WTC11 (cell line): ENCODE results near the gene MDFIC2. TPM values are rescaled to one million over a fixed set of nuclear protein-coding genes. Genes with fewer than 3 reads are reported as not detected.
"Not testable (repeated sequence)": the region's sequence is repeated elsewhere in the genome, so short reads cannot be mapped to it uniquely, and the experiment has no call there.

Experiments used
- ATAC-seq: fragments of 200-7000 bp; cut with Tn5 transposase; 2 replicates; pipeline ENCODE4 v1.10.0; 2021; ENCODE audit warnings: mild to moderate bottlenecking, moderate library complexity
- CTCF ChIA-PET: fragments of 300-600 bp; sonication (Branson Sonifier 250); formaldehyde crosslinking; loops from one replicate; lab custom pipeline; 2021; ENCODE audit warnings: antibody characterized with exemption; lab: Charles Lee
- POLR2A ChIA-PET: fragments of 350-600 bp; sonication (Branson Sonifier 250); formaldehyde crosslinking; loops from one replicate; lab custom pipeline; 2021; ENCODE audit warnings: antibody characterized with exemption; lab: Charles Lee
- DNase-seq: peaks from one replicate; pipeline ENCODE4 v3.0.0; 2021; ENCODE audit warnings: low spot score
- H3K27ac Mint-ChIP-seq: 2 replicates; pipeline ENCODE4 v1.8.0; 2021; ENCODE audit warnings: mixed read lengths
- H3K27me3 Mint-ChIP-seq: 2 replicates; pipeline ENCODE4 v1.8.0; 2021; ENCODE audit warnings: low read depth, mild to moderate bottlenecking, moderate library complexity, mixed read lengths
- H3K36me3 Mint-ChIP-seq: 2 replicates; pipeline ENCODE4 v1.8.0; 2021; ENCODE audit warnings: mixed read lengths
- H3K4me1 Mint-ChIP-seq: 2 replicates; pipeline ENCODE4 v1.8.0; 2022; ENCODE audit warnings: mixed read lengths
- H3K4me3 Mint-ChIP-seq: 2 replicates; pipeline ENCODE4 v1.8.0; 2021; ENCODE audit warnings: mild to moderate bottlenecking, moderate library complexity, mixed read lengths
- H3K9me3 Mint-ChIP-seq: 2 replicates; pipeline ENCODE4 v1.8.0; 2021; ENCODE audit warnings: mixed read lengths
- AR ChIP-seq: fragments of 250-450 bp; sonication (Bioruptor Pico); IDR thresholded peaks from 2 replicates; pipeline ENCODE4 v1.9.0; 2021; ENCODE audit warnings: mild to moderate bottlenecking
- ARID4B ChIP-seq: sonication (generic); formaldehyde crosslinking; IDR thresholded peaks from 2 replicates; pipeline ENCODE4 v1.8.0; 2023; ENCODE audit warnings: missing genetic modification reagents, mild to moderate bottlenecking, borderline replicate concordance
- ATF1 ChIP-seq: sonication (generic); formaldehyde crosslinking; IDR thresholded peaks from 2 replicates; pipeline ENCODE4 v1.8.1; 2023; ENCODE audit warnings: mild to moderate bottlenecking, moderate library complexity, missing genetic modification reagents
- CBFB ChIP-seq: sonication (generic); formaldehyde crosslinking; IDR thresholded peaks from 2 replicates; pipeline ENCODE4 v1.8.1; 2022; ENCODE audit warnings: mild to moderate bottlenecking, low read depth, missing genetic modification reagents
- CREM ChIP-seq: sonication (generic); formaldehyde crosslinking; IDR thresholded peaks from 2 replicates; pipeline ENCODE4 v1.8.1; 2022; ENCODE audit warnings: mild to moderate bottlenecking, missing genetic modification reagents, moderate library complexity
- EMX1 ChIP-seq: fragments of 250-450 bp; sonication (Bioruptor Pico); IDR thresholded peaks from 2 replicates; pipeline ENCODE4 v1.8.0; 2021; ENCODE audit warnings: mild to moderate bottlenecking
- FOXJ3 ChIP-seq: sonication (generic); formaldehyde crosslinking; IDR thresholded peaks from 2 replicates; pipeline ENCODE4 v1.9.0; 2021; ENCODE audit warnings: missing genetic modification reagents, mild to moderate bottlenecking, borderline replicate concordance
- GABPB1 ChIP-seq: sonication (generic); formaldehyde crosslinking; IDR thresholded peaks from 2 replicates; pipeline ENCODE4 v1.8.1; 2023; ENCODE audit warnings: mild to moderate bottlenecking, missing genetic modification reagents
- HMGA2 ChIP-seq: fragments of 250-450 bp; sonication (Bioruptor Pico); IDR thresholded peaks from 2 replicates; pipeline ENCODE4 v1.4.0; 2021; ENCODE audit warnings: mild to moderate bottlenecking, moderate library complexity
- MYBL2 ChIP-seq: sonication (generic); formaldehyde crosslinking; IDR thresholded peaks from 2 replicates; pipeline ENCODE4 v1.8.1; 2023; ENCODE audit warnings: mild to moderate bottlenecking, moderate library complexity, missing genetic modification reagents
- NFE2L1 ChIP-seq: sonication (generic); formaldehyde crosslinking; IDR thresholded peaks from 2 replicates; pipeline ENCODE4 v1.8.1; 2023; ENCODE audit warnings: missing genetic modification reagents
- NFYB ChIP-seq: sonication (generic); formaldehyde crosslinking; conservative IDR thresholded peaks from 2 replicates; pipeline ENCODE4 v1.8.0; 2022; ENCODE audit warnings: low read depth, missing genetic modification reagents
- NR1H2 ChIP-seq: sonication (generic); formaldehyde crosslinking; IDR thresholded peaks from 2 replicates; pipeline ENCODE4 v1.9.0; 2021; ENCODE audit warnings: mild to moderate bottlenecking, moderate library complexity, missing genetic modification reagents
- NR2C2 ChIP-seq: sonication (generic); formaldehyde crosslinking; IDR thresholded peaks from 2 replicates; pipeline ENCODE4 v1.8.0; 2022; ENCODE audit warnings: mild to moderate bottlenecking, missing genetic modification reagents
- OVOL2 ChIP-seq: fragments of 250-450 bp; sonication (Bioruptor Pico); IDR thresholded peaks from 2 replicates; pipeline ENCODE4 v1.9.0; 2021; ENCODE audit warnings: mild to moderate bottlenecking, borderline replicate concordance
- RORB ChIP-seq: fragments of 250-450 bp; sonication (Bioruptor Pico); IDR thresholded peaks from 2 replicates; pipeline ENCODE4 v1.9.0; 2021; ENCODE audit warnings: mild to moderate bottlenecking
- SMAD3 ChIP-seq: sonication (generic); formaldehyde crosslinking; IDR thresholded peaks from 2 replicates; pipeline ENCODE4 v1.8.0; 2022; ENCODE audit warnings: missing genetic modification reagents, mild to moderate bottlenecking, borderline replicate concordance
- SP1 ChIP-seq: sonication (generic); formaldehyde crosslinking; conservative IDR thresholded peaks from 2 replicates; pipeline ENCODE4 v1.8.1; 2022; ENCODE audit warnings: missing genetic modification reagents
- TCF7 ChIP-seq: sonication (generic); formaldehyde crosslinking; IDR thresholded peaks from 2 replicates; pipeline ENCODE4 v1.8.0; 2022; ENCODE audit warnings: mild to moderate bottlenecking, low read depth, missing genetic modification reagents, moderate library complexity
- TEAD4 ChIP-seq: sonication (generic); formaldehyde crosslinking; IDR thresholded peaks from 2 replicates; pipeline ENCODE4 v1.8.0; 2022; ENCODE audit warnings: mild to moderate bottlenecking, missing genetic modification reagents
- ZNF317 ChIP-seq: sonication (generic); formaldehyde crosslinking; IDR thresholded peaks from 2 replicates; pipeline ENCODE4 v1.8.1; 2023; ENCODE audit warnings: low read depth, mild to moderate bottlenecking, moderate library complexity, missing genetic modification reagents, borderline replicate concordance
- ZNF671 ChIP-seq: fragments of 250-450 bp; sonication (Bioruptor Pico); IDR thresholded peaks from 2 replicates; pipeline ENCODE4 v1.8.0; 2021; ENCODE audit warnings: mild to moderate bottlenecking
- total RNA-seq: library from RNA; stranded (reverse); gene quantifications from 3 replicates; pipeline ENCODE4 v1.2.3, GENCODE V29; 2021
- TF ChIP-seq, protein P1 (sequence below): sonication (generic); formaldehyde crosslinking; IDR thresholded peaks from 2 replicates; pipeline ENCODE4 v1.8.1; 2023; ENCODE audit warnings: mild to moderate bottlenecking, missing genetic modification reagents
- TF ChIP-seq, protein P2 (sequence below): sonication (generic); formaldehyde crosslinking; IDR thresholded peaks from 2 replicates; pipeline ENCODE4 v1.8.0; 2023; ENCODE audit warnings: missing genetic modification reagents

Gene MDFIC2
- total RNA-seq, 1 experiment from 2014 or later, result not detected

DNA sequence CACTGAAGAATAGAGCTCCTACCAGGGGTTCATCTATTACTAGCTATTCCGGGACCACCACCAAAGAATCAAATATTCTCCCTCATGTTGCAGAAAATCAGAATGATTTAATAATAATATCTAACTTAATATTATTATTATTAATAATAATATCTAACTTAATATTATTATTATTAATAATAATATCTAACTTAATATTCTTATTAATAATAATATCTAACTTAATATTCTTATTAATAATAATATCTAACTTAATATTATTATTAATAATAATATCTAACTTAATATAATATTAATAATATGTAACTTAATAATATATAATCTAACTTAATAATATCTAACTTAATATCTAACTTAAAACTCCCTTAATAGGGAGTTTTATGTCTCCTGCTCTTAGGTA lies 24.4 kb upstream of the MDFIC2 start:
- DNase-seq, H3K4me3 Mint-ChIP-seq, ATAC-seq, H3K9me3 Mint-ChIP-seq, H3K4me1 Mint-ChIP-seq, CTCF ChIA-PET, H3K36me3 Mint-ChIP-seq, H3K27ac Mint-ChIP-seq, POLR2A ChIA-PET, H3K27me3 Mint-ChIP-seq: not testable (repeated sequence)
- peak; percentile 93; the same call in 1 of the 2 replicates for TF ChIP-seq HMGA2

DNA sequence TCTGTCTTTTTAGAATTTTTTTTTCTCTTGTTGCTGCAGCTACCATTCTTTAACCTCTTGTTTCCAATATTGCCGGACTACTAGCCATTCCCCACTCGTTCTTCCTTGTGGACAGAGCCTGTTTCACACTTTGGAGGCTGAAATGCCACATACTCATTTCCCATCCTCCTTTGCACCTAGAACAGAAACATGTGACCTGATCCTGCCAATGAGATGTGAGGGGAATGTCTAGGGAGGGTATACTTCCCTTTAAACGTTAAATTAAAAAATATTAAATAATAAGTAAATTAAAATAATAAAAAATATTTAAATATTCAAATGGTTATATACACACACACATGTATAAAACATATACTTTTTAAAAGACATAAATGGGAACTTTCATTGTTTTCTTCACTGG lies 20.6 kb upstream of the MDFIC2 start:
- no peak for ATAC-seq
- DNase-seq, result no peak
- ChIA-PET POLR2A (no interaction called here), CTCF (no interaction called here)
- H3K36me3 Mint-ChIP-seq, result peaks cover 7% of the 10 kb centered on the region
- peaks cover 20% of the 10 kb centered on the region for H3K9me3 Mint-ChIP-seq
- H3K4me1 Mint-ChIP-seq, result no peaks in the 10 kb centered on the region
- no peak for TF ChIP-seq EMX1 (CRISPR knock-in tag)
- no peak for TF ChIP-seq CBFB
- TF ChIP-seq CREM (CRISPR knock-in tag), result no peak
- TF ChIP-seq HMGA2, result peak; percentile 89
- no peak for TF ChIP-seq TCF7 (CRISPR knock-in tag)
- TF ChIP-seq ARID4B (CRISPR knock-in tag), result no peak
- no peak overlapping the region for H3K4me3 Mint-ChIP-seq
- no peaks in the 10 kb centered on the region for H3K27me3 Mint-ChIP-seq
- H3K27ac Mint-ChIP-seq, result no peak overlapping the region

- ATAC-seq (no peak), DNase-seq (no peak)
- Mint-ChIP-seq H3K36me3 (no peaks in the 10 kb centered on the region), H3K4me1 (peaks cover 14% of the 10 kb centered on the region), H3K27me3 (no peaks in the 10 kb centered on the region), H3K9me3 (peaks cover 10% of the 10 kb centered on the region; the same call in 1 of the 2 replicates), H3K27ac (no peak overlapping the region), H3K4me3 (no peak overlapping the region)
- TF ChIP-seq, protein P1, sequence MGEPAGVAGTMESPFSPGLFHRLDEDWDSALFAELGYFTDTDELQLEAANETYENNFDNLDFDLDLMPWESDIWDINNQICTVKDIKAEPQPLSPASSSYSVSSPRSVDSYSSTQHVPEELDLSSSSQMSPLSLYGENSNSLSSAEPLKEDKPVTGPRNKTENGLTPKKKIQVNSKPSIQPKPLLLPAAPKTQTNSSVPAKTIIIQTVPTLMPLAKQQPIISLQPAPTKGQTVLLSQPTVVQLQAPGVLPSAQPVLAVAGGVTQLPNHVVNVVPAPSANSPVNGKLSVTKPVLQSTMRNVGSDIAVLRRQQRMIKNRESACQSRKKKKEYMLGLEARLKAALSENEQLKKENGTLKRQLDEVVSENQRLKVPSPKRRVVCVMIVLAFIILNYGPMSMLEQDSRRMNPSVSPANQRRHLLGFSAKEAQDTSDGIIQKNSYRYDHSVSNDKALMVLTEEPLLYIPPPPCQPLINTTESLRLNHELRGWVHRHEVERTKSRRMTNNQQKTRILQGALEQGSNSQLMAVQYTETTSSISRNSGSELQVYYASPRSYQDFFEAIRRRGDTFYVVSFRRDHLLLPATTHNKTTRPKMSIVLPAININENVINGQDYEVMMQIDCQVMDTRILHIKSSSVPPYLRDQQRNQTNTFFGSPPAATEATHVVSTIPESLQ, result no peak
- TF ChIP-seq ATF1 (CRISPR knock-in tag) (no peak), AR (no peak), NR2C2 (CRISPR knock-in tag) (no peak), MYBL2 (CRISPR knock-in tag) (no peak), NFE2L1 (CRISPR knock-in tag) (no peak), ZNF671 (CRISPR knock-in tag) (no peak), GABPB1 (CRISPR knock-in tag) (no peak), NR1H2 (no peak), TEAD4 (CRISPR knock-in tag) (no peak), RORB (no peak), SP1 (CRISPR knock-in tag) (no peak), NFYB (CRISPR knock-in tag) (no peak), OVOL2 (CRISPR knock-in tag) (no peak), SMAD3 (CRISPR knock-in tag) (no peak), FOXJ3 (no peak), ZNF317 (CRISPR knock-in tag) (no peak)
- TF ChIP-seq, protein P2, sequence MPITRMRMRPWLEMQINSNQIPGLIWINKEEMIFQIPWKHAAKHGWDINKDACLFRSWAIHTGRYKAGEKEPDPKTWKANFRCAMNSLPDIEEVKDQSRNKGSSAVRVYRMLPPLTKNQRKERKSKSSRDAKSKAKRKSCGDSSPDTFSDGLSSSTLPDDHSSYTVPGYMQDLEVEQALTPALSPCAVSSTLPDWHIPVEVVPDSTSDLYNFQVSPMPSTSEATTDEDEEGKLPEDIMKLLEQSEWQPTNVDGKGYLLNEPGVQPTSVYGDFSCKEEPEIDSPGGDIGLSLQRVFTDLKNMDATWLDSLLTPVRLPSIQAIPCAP, result no peak
- ChIA-PET CTCF (no interaction called here), POLR2A (no interaction called here)
Measured at GRCh38 chr3:70315021-70315420, 2.6 kb upstream of the MDFIC2 start.
